ENCODE measurements around the gene DYNLT5.

DYNLT5 gene

DNA sequence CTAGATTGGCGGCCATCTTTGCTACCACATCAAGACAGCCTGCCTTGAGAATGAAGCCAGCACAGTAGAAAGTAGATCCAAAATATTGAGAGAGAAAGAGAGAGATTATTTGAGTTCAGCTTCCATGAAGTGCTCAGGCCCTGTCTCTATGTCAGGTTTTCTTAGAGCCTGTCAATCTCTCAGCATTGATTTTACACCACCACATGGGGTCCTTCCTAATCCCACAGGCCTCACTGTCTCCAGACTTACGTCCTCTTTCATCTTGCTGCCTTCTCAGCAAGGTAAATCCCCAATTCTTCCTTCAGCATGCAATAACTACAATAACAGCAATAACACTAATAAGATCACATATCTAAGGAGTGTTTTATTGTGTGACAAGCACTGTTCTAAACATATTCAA is 21.0 kb downstream of the DYNLT5 start:
- Histone ChIP-seq H3K27ac (ENCODE audit: low read length) (no peak overlapping the region), H4K20me1 (ENCODE audit: insufficient read depth, low read length) (no peaks in the 10 kb centered on the region), H3K4me1 (ENCODE audit: low read length) (peaks cover 39% of the 10 kb centered on the region), H3K9me2 (replicated peaks; ENCODE audit: insufficient read depth, low read length) (no peaks in the 10 kb centered on the region), H3F3A (ENCODE audit: insufficient read depth, low read length) (peaks cover 21% of the 10 kb centered on the region), H3K36me3 (replicated peaks; ENCODE audit: insufficient read depth, low read length) (no peaks in the 10 kb centered on the region), H3K4me3 (ENCODE audit: low read length) (no peak overlapping the region), H3K79me2 (ENCODE audit: low read length) (no peaks in the 10 kb centered on the region), H3K9me3 (replicated peaks; ENCODE audit: insufficient read depth, low read length) (no peaks in the 10 kb centered on the region), H3K9ac (ENCODE audit: low read length) (no peak overlapping the region), H2AFZ (ENCODE audit: low read length) (no peak overlapping the region), H3K4me2 (ENCODE audit: low read depth, low read length) (no peak overlapping the region), H3K27me3 (replicated peaks; ENCODE audit: insufficient read depth, low read length) (no peaks in the 10 kb centered on the region)
- no peak for DNase-seq
- TF ChIP-seq EZH2phosphoT487 (IDR thresholded peaks at IDR 0.05; ENCODE audit: low read length) (no peak), EZH2 (optimal IDR thresholded peaks at IDR 0.05; ENCODE audit: low read depth, low read length) (no peak)
- TF ChIP-seq, protein P1, sequence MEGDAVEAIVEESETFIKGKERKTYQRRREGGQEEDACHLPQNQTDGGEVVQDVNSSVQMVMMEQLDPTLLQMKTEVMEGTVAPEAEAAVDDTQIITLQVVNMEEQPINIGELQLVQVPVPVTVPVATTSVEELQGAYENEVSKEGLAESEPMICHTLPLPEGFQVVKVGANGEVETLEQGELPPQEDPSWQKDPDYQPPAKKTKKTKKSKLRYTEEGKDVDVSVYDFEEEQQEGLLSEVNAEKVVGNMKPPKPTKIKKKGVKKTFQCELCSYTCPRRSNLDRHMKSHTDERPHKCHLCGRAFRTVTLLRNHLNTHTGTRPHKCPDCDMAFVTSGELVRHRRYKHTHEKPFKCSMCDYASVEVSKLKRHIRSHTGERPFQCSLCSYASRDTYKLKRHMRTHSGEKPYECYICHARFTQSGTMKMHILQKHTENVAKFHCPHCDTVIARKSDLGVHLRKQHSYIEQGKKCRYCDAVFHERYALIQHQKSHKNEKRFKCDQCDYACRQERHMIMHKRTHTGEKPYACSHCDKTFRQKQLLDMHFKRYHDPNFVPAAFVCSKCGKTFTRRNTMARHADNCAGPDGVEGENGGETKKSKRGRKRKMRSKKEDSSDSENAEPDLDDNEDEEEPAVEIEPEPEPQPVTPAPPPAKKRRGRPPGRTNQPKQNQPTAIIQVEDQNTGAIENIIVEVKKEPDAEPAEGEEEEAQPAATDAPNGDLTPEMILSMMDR (IDR thresholded peaks at IDR 0.05; ENCODE audit: low read length): no peak

DNA sequence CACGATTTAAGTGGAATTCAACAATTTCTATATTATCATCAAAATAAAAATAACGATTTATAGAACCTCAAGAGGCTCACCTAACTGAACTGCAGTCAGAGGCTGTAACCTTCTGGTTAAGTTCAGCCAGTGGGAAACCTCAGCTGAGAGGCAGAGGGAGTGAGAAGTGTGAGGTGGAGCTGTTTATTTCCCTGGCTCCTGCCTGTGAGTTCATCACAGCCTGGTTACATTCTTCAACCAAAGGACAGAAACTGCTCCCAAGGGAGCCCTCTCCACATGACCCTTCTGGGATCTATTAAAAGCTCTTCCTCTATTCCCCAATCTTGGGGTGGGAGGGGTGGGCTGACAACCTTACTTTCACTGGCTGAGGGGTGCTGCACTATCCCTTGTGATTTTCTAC is 22.2 kb downstream of the DYNLT5 start:
- no peaks in the 10 kb centered on the region for H3K9me2 ChIP-seq (replicated peaks; ENCODE audit: insufficient read depth, low read length)
- no peak overlapping the region for H2AFZ ChIP-seq (ENCODE audit: low read length)
- H3K4me2 ChIP-seq (ENCODE audit: low read depth, low read length): no peak overlapping the region
- H4K20me1 ChIP-seq (ENCODE audit: insufficient read depth, low read length): no peaks in the 10 kb centered on the region
- no peaks in the 10 kb centered on the region for H3K9me3 ChIP-seq (replicated peaks; ENCODE audit: insufficient read depth, low read length)
- no peak for DNase-seq
- no peaks in the 10 kb centered on the region for H3K36me3 ChIP-seq (replicated peaks; ENCODE audit: insufficient read depth, low read length)
- no peaks in the 10 kb centered on the region for H3K27me3 ChIP-seq (replicated peaks; ENCODE audit: insufficient read depth, low read length)
- peaks cover 35% of the 10 kb centered on the region for H3K4me1 ChIP-seq (ENCODE audit: low read length)
- no peak overlapping the region for H3K27ac ChIP-seq (ENCODE audit: low read length)
- no peak overlapping the region for H3K4me3 ChIP-seq (ENCODE audit: low read length)
- no peak for TF ChIP-seq EZH2phosphoT487 (IDR thresholded peaks at IDR 0.05; ENCODE audit: low read length)
- TF ChIP-seq, protein P1 (IDR thresholded peaks at IDR 0.05; ENCODE audit: low read length): no peak
- no peak for TF ChIP-seq EZH2 (optimal IDR thresholded peaks at IDR 0.05; ENCODE audit: low read depth, low read length)
- no peak overlapping the region for H3K9ac ChIP-seq (ENCODE audit: low read length)
- H3K79me2 ChIP-seq (ENCODE audit: low read length): no peaks in the 10 kb centered on the region
- peaks cover 24% of the 10 kb centered on the region for H3F3A ChIP-seq (ENCODE audit: insufficient read depth, low read length)

DNA sequence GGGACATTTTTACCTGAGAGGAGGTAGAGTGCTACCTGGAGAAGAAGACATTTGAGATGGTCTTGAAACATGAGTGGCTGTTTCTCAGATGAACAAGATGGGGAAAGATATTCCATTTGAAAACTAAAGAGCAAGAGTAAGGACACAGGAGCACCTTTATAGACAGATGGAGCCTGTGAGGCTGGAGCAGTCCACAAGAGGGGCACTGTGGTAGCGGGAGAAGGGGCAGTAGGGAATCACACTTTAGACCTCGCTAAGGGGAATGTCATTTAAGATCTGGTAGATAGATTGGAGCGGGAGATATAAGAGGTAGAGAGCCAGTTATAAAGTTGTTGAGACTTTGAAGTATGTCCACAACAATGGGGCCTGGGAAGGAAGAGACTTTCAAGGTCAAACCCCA is 23.4 kb downstream of the DYNLT5 start:
- H2AFZ ChIP-seq (ENCODE audit: low read length): no peak overlapping the region
- H3K79me2 ChIP-seq (ENCODE audit: low read length): no peaks in the 10 kb centered on the region
- no peaks in the 10 kb centered on the region for H4K20me1 ChIP-seq (ENCODE audit: insufficient read depth, low read length)
- no peak overlapping the region for H3K4me3 ChIP-seq (ENCODE audit: low read length)
- H3F3A ChIP-seq (ENCODE audit: insufficient read depth, low read length): peaks cover 18% of the 10 kb centered on the region
- H3K9me3 ChIP-seq (replicated peaks; ENCODE audit: insufficient read depth, low read length): no peaks in the 10 kb centered on the region
- H3K9ac ChIP-seq (ENCODE audit: low read length): no peak overlapping the region
- H3K9me2 ChIP-seq (replicated peaks; ENCODE audit: insufficient read depth, low read length): no peaks in the 10 kb centered on the region
- no peak for DNase-seq
- no peaks in the 10 kb centered on the region for H3K36me3 ChIP-seq (replicated peaks; ENCODE audit: insufficient read depth, low read length)
- no peak overlapping the region for H3K4me2 ChIP-seq (ENCODE audit: low read depth, low read length)
- H3K27me3 ChIP-seq (replicated peaks; ENCODE audit: insufficient read depth, low read length): no peaks in the 10 kb centered on the region
- H3K27ac ChIP-seq (ENCODE audit: low read length): no peak overlapping the region
- H3K4me1 ChIP-seq (ENCODE audit: low read length): peaks cover 30% of the 10 kb centered on the region
- TF ChIP-seq EZH2 (optimal IDR thresholded peaks at IDR 0.05; ENCODE audit: low read depth, low read length): no peak
- TF ChIP-seq, protein P1 (IDR thresholded peaks at IDR 0.05; ENCODE audit: low read length): no peak
- no peak for TF ChIP-seq EZH2phosphoT487 (IDR thresholded peaks at IDR 0.05; ENCODE audit: low read length)

All from MM.1S (cell line).